ENCODE measurements around the gene MAN2A2.

- no peak for TF ChIP-seq FOXM1 (IDR thresholded peaks at IDR 0.05; ENCODE audit: borderline replicate concordance)
- no peak for TF ChIP-seq ELF4 (IDR thresholded peaks at IDR 0.05)
- no peak for TF ChIP-seq L3MBTL2 (conservative IDR thresholded peaks at IDR 0.05)
Measured at GRCh38 chr15:90903733-90904536, 833 bp downstream of the MAN2A2 start.

Measured in HEK293T (cell line).